ENCODE measurements around the gene RPL22.

The RPL22 gene

DNA sequence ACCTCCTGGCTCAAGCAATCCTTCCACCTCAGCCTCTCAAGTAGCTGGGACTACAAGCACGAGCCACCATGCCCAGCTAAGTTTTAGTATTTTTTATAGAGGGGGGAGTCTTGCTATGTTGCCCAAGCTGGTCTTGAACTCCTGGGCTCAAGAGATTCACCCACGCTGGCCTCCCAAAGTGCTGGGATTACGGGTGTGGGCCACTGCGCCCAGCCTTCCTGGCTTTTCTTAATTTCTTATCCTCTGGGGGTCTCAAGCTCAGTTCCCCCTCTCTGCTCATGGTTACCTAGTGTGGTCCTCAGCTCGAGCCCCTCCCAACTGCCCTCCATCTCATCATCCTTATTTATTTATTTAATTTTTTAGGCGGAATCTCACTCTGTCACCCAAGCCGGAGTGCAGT, 2.9 kb upstream of the RPL22 start:
- no peak for ATAC-seq
- TF ChIP-seq, protein P1, sequence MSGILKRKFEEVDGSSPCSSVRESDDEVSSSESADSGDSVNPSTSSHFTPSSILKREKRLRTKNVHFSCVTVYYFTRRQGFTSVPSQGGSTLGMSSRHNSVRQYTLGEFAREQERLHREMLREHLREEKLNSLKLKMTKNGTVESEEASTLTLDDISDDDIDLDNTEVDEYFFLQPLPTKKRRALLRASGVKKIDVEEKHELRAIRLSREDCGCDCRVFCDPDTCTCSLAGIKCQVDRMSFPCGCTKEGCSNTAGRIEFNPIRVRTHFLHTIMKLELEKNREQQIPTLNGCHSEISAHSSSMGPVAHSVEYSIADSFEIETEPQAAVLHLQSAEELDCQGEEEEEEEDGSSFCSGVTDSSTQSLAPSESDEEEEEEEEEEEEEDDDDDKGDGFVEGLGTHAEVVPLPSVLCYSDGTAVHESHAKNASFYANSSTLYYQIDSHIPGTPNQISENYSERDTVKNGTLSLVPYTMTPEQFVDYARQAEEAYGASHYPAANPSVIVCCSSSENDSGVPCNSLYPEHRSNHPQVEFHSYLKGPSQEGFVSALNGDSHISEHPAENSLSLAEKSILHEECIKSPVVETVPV (CRISPR knock-in tag; IDR thresholded peaks at IDR 0.05): no peak
- TF ChIP-seq, protein P2, sequence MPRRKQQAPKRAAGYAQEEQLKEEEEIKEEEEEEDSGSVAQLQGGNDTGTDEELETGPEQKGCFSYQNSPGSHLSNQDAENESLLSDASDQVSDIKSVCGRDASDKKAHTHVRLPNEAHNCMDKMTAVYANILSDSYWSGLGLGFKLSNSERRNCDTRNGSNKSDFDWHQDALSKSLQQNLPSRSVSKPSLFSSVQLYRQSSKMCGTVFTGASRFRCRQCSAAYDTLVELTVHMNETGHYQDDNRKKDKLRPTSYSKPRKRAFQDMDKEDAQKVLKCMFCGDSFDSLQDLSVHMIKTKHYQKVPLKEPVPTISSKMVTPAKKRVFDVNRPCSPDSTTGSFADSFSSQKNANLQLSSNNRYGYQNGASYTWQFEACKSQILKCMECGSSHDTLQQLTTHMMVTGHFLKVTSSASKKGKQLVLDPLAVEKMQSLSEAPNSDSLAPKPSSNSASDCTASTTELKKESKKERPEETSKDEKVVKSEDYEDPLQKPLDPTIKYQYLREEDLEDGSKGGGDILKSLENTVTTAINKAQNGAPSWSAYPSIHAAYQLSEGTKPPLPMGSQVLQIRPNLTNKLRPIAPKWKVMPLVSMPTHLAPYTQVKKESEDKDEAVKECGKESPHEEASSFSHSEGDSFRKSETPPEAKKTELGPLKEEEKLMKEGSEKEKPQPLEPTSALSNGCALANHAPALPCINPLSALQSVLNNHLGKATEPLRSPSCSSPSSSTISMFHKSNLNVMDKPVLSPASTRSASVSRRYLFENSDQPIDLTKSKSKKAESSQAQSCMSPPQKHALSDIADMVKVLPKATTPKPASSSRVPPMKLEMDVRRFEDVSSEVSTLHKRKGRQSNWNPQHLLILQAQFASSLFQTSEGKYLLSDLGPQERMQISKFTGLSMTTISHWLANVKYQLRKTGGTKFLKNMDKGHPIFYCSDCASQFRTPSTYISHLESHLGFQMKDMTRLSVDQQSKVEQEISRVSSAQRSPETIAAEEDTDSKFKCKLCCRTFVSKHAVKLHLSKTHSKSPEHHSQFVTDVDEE (CRISPR knock-in tag; IDR thresholded peaks at IDR 0.05): no peak
- TF ChIP-seq ZC3H10 (CRISPR knock-in tag; IDR thresholded peaks at IDR 0.05) (no peak), ARNTL (CRISPR knock-in tag; IDR thresholded peaks at IDR 0.05; ENCODE audit: borderline replicate concordance, low read depth) (no peak), BACH2 (CRISPR knock-in tag; IDR thresholded peaks at IDR 0.05; ENCODE audit: borderline replicate concordance) (no peak), ISL1 (CRISPR knock-in tag; IDR thresholded peaks at IDR 0.05) (no peak), CSDC2 (CRISPR knock-in tag; IDR thresholded peaks at IDR 0.05) (no peak), ESRRG (CRISPR knock-in tag; IDR thresholded peaks at IDR 0.05) (no peak)
- TF ChIP-seq, protein P3, sequence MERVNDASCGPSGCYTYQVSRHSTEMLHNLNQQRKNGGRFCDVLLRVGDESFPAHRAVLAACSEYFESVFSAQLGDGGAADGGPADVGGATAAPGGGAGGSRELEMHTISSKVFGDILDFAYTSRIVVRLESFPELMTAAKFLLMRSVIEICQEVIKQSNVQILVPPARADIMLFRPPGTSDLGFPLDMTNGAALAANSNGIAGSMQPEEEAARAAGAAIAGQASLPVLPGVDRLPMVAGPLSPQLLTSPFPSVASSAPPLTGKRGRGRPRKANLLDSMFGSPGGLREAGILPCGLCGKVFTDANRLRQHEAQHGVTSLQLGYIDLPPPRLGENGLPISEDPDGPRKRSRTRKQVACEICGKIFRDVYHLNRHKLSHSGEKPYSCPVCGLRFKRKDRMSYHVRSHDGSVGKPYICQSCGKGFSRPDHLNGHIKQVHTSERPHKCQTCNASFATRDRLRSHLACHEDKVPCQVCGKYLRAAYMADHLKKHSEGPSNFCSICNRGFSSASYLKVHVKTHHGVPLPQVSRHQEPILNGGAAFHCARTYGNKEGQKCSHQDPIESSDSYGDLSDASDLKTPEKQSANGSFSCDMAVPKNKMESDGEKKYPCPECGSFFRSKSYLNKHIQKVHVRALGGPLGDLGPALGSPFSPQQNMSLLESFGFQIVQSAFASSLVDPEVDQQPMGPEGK (CRISPR knock-in tag; IDR thresholded peaks at IDR 0.05; ENCODE audit: borderline replicate concordance): no peak

DNA sequence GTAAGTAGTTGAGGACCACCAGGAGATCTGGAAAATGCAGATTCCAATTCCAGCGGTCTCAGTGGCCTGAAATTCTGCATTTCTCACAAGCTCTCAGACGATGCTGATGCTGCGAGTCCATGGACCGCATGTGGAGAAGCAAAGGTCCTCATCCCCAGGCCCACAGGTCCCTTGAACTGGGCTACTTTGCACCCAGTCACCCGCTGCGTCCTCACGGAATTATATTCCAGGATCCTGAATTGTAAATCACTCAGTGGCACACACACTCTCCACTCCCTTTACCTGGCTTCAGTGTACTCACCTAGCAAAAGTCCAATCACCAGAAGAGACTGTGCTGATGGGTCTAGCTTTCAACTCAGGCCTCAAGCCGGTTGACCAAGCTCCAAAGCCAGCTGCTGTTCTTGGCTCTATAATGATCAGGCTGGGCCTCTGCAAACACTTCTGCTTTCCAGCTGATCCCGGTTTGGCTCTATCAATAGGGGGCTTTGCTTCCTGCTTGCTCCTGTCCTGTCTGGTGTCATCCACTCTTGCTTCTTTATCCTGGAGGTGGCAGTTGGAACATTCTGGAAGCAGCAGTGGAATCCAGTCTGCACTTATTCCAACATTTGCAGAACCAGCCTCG, 904 bp upstream of the RPL22 start:
- TF ChIP-seq, protein P1 (CRISPR knock-in tag; IDR thresholded peaks at IDR 0.05): no peak
- TF ChIP-seq TCF4 (CRISPR knock-in tag; IDR thresholded peaks at IDR 0.05; ENCODE audit: borderline replicate concordance) (no peak), ZFP30 (CRISPR knock-in tag; IDR thresholded peaks at IDR 0.05) (no peak), GLIS3 (CRISPR knock-in tag; IDR thresholded peaks at IDR 0.05) (no peak), ZC3H10 (CRISPR knock-in tag; IDR thresholded peaks at IDR 0.05) (no peak), RARB (CRISPR knock-in tag; IDR thresholded peaks at IDR 0.05) (no peak), BACH2 (CRISPR knock-in tag; IDR thresholded peaks at IDR 0.05; ENCODE audit: borderline replicate concordance) (no peak)
- TF ChIP-seq, protein P4, sequence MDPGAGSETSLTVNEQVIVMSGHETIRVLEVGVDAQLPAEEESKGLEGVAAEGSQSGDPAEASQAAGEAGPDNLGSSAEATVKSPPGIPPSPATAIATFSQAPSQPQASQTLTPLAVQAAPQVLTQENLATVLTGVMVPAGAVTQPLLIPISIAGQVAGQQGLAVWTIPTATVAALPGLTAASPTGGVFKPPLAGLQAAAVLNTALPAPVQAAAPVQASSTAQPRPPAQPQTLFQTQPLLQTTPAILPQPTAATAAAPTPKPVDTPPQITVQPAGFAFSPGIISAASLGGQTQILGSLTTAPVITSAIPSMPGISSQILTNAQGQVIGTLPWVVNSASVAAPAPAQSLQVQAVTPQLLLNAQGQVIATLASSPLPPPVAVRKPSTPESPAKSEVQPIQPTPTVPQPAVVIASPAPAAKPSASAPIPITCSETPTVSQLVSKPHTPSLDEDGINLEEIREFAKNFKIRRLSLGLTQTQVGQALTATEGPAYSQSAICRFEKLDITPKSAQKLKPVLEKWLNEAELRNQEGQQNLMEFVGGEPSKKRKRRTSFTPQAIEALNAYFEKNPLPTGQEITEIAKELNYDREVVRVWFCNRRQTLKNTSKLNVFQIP (CRISPR knock-in tag; IDR thresholded peaks at IDR 0.05; ENCODE audit: borderline replicate concordance, low read depth): no peak
- no peak for ATAC-seq

DNA sequence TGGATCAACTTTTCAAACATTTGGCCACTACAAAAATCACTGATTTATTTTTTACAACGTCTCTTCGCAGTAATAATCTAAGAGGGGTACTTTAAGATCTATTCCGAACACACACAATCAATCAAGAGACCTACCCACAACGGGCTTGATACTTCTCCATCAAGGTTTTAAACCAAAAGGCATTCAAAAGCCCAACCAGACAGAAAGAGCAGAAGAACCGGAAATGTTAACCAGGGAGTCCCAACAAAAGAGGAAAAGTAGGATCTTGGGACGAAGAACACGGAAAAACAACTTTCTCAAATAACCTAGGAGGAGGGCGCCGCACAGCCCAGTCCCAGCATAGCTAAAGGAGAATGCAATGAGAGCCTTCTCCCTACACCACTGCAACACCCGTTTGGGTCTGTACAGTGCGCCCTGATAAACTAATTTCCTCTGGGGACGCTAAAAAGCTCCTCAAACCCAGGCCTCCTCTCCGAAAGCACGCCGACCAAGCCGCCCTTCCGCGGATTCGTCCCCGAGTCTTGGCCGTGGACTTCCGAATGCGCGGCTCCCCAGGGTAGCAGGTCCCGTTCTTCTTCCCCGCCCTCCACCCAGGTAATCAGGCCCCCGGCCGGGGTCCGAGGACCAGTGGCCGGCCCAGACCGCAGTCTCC, 623 bp downstream of the RPL22 start:
- ATAC-seq: peak; percentile 57
- no peak for TF ChIP-seq PPARA (CRISPR knock-in tag; IDR thresholded peaks at IDR 0.05; ENCODE audit: borderline replicate concordance)
- no peak for TF ChIP-seq TCF4 (CRISPR knock-in tag; IDR thresholded peaks at IDR 0.05; ENCODE audit: borderline replicate concordance)
- no peak for TF ChIP-seq GLIS3 (CRISPR knock-in tag; IDR thresholded peaks at IDR 0.05)
- no peak for TF ChIP-seq ISL1 (CRISPR knock-in tag; IDR thresholded peaks at IDR 0.05)
- no peak for TF ChIP-seq ZFP3 (CRISPR knock-in tag; IDR thresholded peaks at IDR 0.05)
- TF ChIP-seq, protein P1 (CRISPR knock-in tag; IDR thresholded peaks at IDR 0.05): no peak
- TF ChIP-seq RARB (CRISPR knock-in tag; IDR thresholded peaks at IDR 0.05): no peak
- TF ChIP-seq, protein P4 (CRISPR knock-in tag; IDR thresholded peaks at IDR 0.05; ENCODE audit: borderline replicate concordance, low read depth): no peak
- TF ChIP-seq, protein P2 (CRISPR knock-in tag; IDR thresholded peaks at IDR 0.05): no peak
- no peak for TF ChIP-seq ZFP30 (CRISPR knock-in tag; IDR thresholded peaks at IDR 0.05)
- no peak for TF ChIP-seq ESRRG (CRISPR knock-in tag; IDR thresholded peaks at IDR 0.05)
- TF ChIP-seq ZNF70 (CRISPR knock-in tag; IDR thresholded peaks at IDR 0.05): no peak
- no peak for TF ChIP-seq SNAI2 (CRISPR knock-in tag; IDR thresholded peaks at IDR 0.05)
